GM12801 (cell line): Measurements from ENCODE around the gene SPATA22.

Experiments used
- CTCF ChIP-seq: IDR thresholded peaks from one replicate; pipeline ENCODE4 v1.5.1; 2011; ENCODE audit warnings: control low read depth; ENCODE audit not compliant: insufficient read length; ENCODE audit errors: extremely low read depth

Gene SPATA22

DNA sequence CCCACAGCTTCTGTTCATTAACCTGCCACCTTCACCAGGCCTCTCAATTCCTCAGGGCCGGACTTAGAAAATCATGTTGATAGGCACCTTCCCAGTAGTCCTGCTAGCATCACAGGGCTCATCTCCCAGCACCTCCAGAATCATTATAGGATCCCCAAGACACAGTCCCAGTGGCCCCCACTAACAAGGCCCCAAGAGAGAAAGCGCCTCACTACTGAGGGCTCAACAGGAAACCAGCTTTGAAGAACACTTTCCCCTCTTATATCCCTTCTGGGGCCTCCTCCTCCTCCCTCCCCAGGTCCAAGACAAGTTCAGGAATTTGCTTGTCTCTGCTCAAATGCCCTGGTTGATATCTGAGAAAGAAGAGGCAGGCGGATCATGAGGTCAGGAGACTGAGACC lies 60.5 kb downstream of the SPATA22 start, which contains the start of gene OR3A3:
TSS of gene OR3A3 (plus strand) at position 301 of the 400 bp plus-strand sequence.
- TF ChIP-seq CTCF = no peak

- TF ChIP-seq CTCF = no peak
Observed at GRCh38 chr17:3401786-3402185, 69.8 kb downstream of the SPATA22 start.

GRCh38 chr17:3400055-3400454 lies 71.6 kb downstream of the SPATA22 start:
- no peak for TF ChIP-seq CTCF

DNA sequence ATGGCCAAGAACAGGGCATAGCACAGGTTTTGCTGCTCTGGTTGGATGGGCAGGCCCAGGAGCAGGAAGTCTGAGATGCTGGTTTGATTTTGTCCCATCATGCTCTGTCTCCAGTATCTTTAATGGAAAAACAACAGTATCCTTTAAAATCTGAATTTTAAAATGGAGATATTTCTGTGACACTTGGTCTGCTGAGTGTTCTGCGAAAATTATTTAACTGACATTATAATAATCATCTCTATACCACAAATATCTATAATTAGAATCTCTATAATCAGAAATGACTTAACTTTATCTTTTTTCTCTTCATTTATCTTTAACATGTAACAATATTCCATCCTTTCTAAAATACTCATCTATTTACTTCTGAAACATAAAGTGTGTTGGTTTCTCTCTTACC lies 73.3 kb downstream of the SPATA22 start, which contains the start of gene OR1E1:
TSS of gene OR1E1 (minus strand) at position 101 of the 400 bp plus-strand sequence. CDS start at position 101, 0 bp downstream.
- TF ChIP-seq CTCF = no peak
